ENCODE data around the gene IL17RA. TPM values are rescaled to one million over a fixed set of nuclear protein-coding genes. Genes with fewer than 3 reads are reported as not detected.
"Not testable (repeated sequence)": the region's sequence is repeated elsewhere in the genome, so short reads cannot be mapped to it uniquely, and the experiment has no call there.

The IL17RA gene
- total RNA-seq, 1 donor from 2014 or later: 10.9 TPM

GRCh38 chr22:17137170-17137569, 52.4 kb downstream of the IL17RA start:
- intact Hi-C loops (cut with DNase I): no loop called here
- ATAC-seq: no peak

GRCh38 chr22:17137861-17138425, 53.1 kb downstream of the IL17RA start:
- DNase-seq (ENCODE audit: missing footprints) (no peak), ATAC-seq (no peak)
- intact Hi-C loops (cut with DNase I): no loop called here

More at GRCh38 chr22:17137170-17137569, 52.4 kb downstream of the IL17RA start:
- no peak for DNase-seq (ENCODE audit: missing footprints)

- intact Hi-C loops (cut with DNase I): no loop called here
- ATAC-seq (no peak), DNase-seq (ENCODE audit: missing footprints) (no peak)
Observed at GRCh38 chr22:17138513-17138912, 53.7 kb downstream of the IL17RA start.

- intact Hi-C loops (cut with DNase I): no loop called here
- no peak for DNase-seq (ENCODE audit: missing footprints)
- peak; percentile 86 for ATAC-seq
Observed at GRCh38 chr22:17140022-17140421, 55.2 kb downstream of the IL17RA start.

GRCh38 chr22:17140826-17141766, 56.3 kb downstream of the IL17RA start:
- no peak for ATAC-seq
- DNase-seq (ENCODE audit: missing footprints): no peak
- intact Hi-C loops (cut with DNase I): no loop called here

- intact Hi-C loops (cut with DNase I): no loop called here
- ATAC-seq (no peak), DNase-seq (ENCODE audit: missing footprints) (no peak)
Observed at GRCh38 chr22:17143101-17143500, 58.3 kb downstream of the IL17RA start.

GRCh38 chr22:17143826-17144225, 59.0 kb downstream of the IL17RA start:
- DNase-seq (ENCODE audit: missing footprints): no peak
- intact Hi-C loops (cut with DNase I): no loop called here
- no peak for ATAC-seq

- no peak for DNase-seq (ENCODE audit: missing footprints)
- no peak for ATAC-seq
- intact Hi-C loops (cut with DNase I): no loop called here
Observed at GRCh38 chr22:17145021-17145680, 60.4 kb downstream of the IL17RA start.

GRCh38 chr22:17147458-17147857, 62.7 kb downstream of the IL17RA start:
- ATAC-seq; intact Hi-C loops (cut with DNase I): not testable (repeated sequence)

GRCh38 chr22:17149076-17149815, 64.4 kb downstream of the IL17RA start:
- intact Hi-C loops (cut with DNase I): no loop called here
- no peak for DNase-seq (ENCODE audit: missing footprints)
- no peak for ATAC-seq

More at GRCh38 chr22:17147458-17147857, 62.7 kb downstream of the IL17RA start:
- not testable (repeated sequence) for DNase-seq (ENCODE audit: missing footprints)

- ATAC-seq (no peak), DNase-seq (ENCODE audit: missing footprints) (no peak)
- intact Hi-C loops (cut with DNase I): no loop called here
Observed at GRCh38 chr22:17152340-17152739, 67.5 kb downstream of the IL17RA start.

GRCh38 chr22:17152971-17153370, 68.2 kb downstream of the IL17RA start:
- ATAC-seq (no peak), DNase-seq (ENCODE audit: missing footprints) (no peak)
- intact Hi-C loops (cut with DNase I): no loop called here

GRCh38 chr22:17155941-17156340, 71.1 kb downstream of the IL17RA start:
- intact Hi-C loops (cut with DNase I): no loop called here
- DNase-seq (ENCODE audit: missing footprints): no peak
- ATAC-seq: no peak

GRCh38 chr22:17157714-17158113, 72.9 kb downstream of the IL17RA start:
- intact Hi-C loops (cut with DNase I): loop anchor here (1.0 to 2.0 kb wide), 2 partner anchors 37 to 73 kb away; partner anchors contain the start of genes IL17RA and TMEM121B
- ATAC-seq (no peak), DNase-seq (ENCODE audit: missing footprints) (no peak)

- intact Hi-C loops (cut with DNase I): loop anchor here (1.0 to 2.0 kb wide), 2 partner anchors 37 to 74 kb away; partner anchors contain the start of genes IL17RA and TMEM121B
- DNase-seq (ENCODE audit: missing footprints): no peak
- no peak for ATAC-seq
Observed at GRCh38 chr22:17158176-17158567, 73.4 kb downstream of the IL17RA start.

GRCh38 chr22:17158568-17159503, 74.0 kb downstream of the IL17RA start, which contains the start of gene HDHD5:
Gene HDHD5 (minus strand): TSS chr22:17159277. CDS start chr22:17159251, 26 bp downstream.
- intact Hi-C loops (cut with DNase I): loop anchor here (1.0 to 2.0 kb wide), 2 partner anchors 38 to 75 kb away; partner anchors contain the start of genes IL17RA and TMEM121B
- DNase-seq (ENCODE audit: missing footprints): peak; percentile 98

GRCh38 chr22:17159504-17159951, 74.7 kb downstream of the IL17RA start:
- intact Hi-C loops (cut with DNase I): loop anchor here (2.0 kb wide), 1 partner anchor 39 kb away; the partner anchor contains the start of gene TMEM121B
- DNase-seq (ENCODE audit: missing footprints): peak; percentile 78
- ATAC-seq: peak; percentile 12

More at GRCh38 chr22:17158568-17159503, 74.0 kb downstream of the IL17RA start, which contains the start of gene HDHD5:
- ATAC-seq: peak; percentile 91

All from Right ventricle myocardium inferior (tissue), 1 donor.